H9 (cell line): ENCODE measurements around the gene SLC48A1. TPM values are rescaled to one million over a fixed set of nuclear protein-coding genes. Genes with fewer than 3 reads are reported as not detected.

Experiments used
- DNase-seq: peaks from one replicate; pipeline ENCODE4 v3.0.0-alpha.2; 2017
- H2AFZ ChIP-seq: one replicate; pipeline ENCODE4 v1.6.1; 2013; ENCODE audit warnings: mild to moderate bottlenecking, low read length, control low read depth, moderate library complexity
- H2AK5ac ChIP-seq: 2 replicates; pipeline ENCODE4 v1.6.1; 2013; ENCODE audit warnings: low read length, control low read depth, mixed read lengths; ENCODE audit not compliant: insufficient read length
- H2BK120ac ChIP-seq: one replicate; pipeline ENCODE4 v1.6.1; 2013; ENCODE audit warnings: low read depth, mild to moderate bottlenecking, low read length, control low read depth, inconsistent platforms; ENCODE audit not compliant: poor library complexity, severe bottlenecking
- H2BK12ac ChIP-seq: 2 replicates; pipeline ENCODE4 v1.6.1; 2013; ENCODE audit warnings: low read length, control low read depth, mixed read lengths, low read depth; ENCODE audit not compliant: insufficient read length
- H2BK15ac ChIP-seq: 2 replicates; pipeline ENCODE4 v1.6.1; 2013; ENCODE audit warnings: low read depth, low read length, control low read depth
- H2BK20ac ChIP-seq: one replicate; pipeline ENCODE4 v1.6.1; 2013; ENCODE audit warnings: low read depth, mild to moderate bottlenecking, low read length, control low read depth, inconsistent platforms; ENCODE audit not compliant: poor library complexity, severe bottlenecking
- H2BK5ac ChIP-seq: 2 replicates; pipeline ENCODE4 v1.6.1; 2013; ENCODE audit warnings: low read length, control low read depth, mixed read lengths; ENCODE audit not compliant: insufficient read length
- H3K14ac ChIP-seq: 2 replicates; pipeline ENCODE4 v1.6.1; 2013; ENCODE audit warnings: low read length, control low read depth; ENCODE audit not compliant: insufficient read depth
- H3K18ac ChIP-seq: 2 replicates; pipeline ENCODE4 v1.6.1; 2013; ENCODE audit warnings: low read depth, mild to moderate bottlenecking, mixed read lengths, low read length, control low read depth; ENCODE audit not compliant: insufficient read length
- H3K23ac ChIP-seq: 2 replicates; pipeline ENCODE4 v1.6.1; 2013; ENCODE audit warnings: low read length, control low read depth, mixed read lengths, low read depth; ENCODE audit not compliant: insufficient read length
- H3K23me2 ChIP-seq: 2 replicates; pipeline ENCODE4 v1.6.1; 2013; ENCODE audit warnings: low read depth, mild to moderate bottlenecking, mixed read lengths, low read length, control low read depth; ENCODE audit not compliant: insufficient read length, poor library complexity, severe bottlenecking
- H3K27ac ChIP-seq: 2 replicates; pipeline ENCODE4 v1.5.1; 2013; ENCODE audit warnings: low read length, control low read depth, mixed read lengths, low read depth; ENCODE audit not compliant: insufficient read length
- H3K27me3 ChIP-seq: 2 replicates; pipeline ENCODE4 v1.6.1; 2013; ENCODE audit warnings: low read length, control low read depth, inconsistent platforms; ENCODE audit not compliant: insufficient read depth
- H3K4ac ChIP-seq: 2 replicates; pipeline ENCODE4 v1.6.1; 2013; ENCODE audit warnings: low read depth, mild to moderate bottlenecking, control low read depth, inconsistent platforms, low read length, moderate library complexity
- H3K4me1 ChIP-seq: 2 replicates; pipeline ENCODE4 v1.6.1; 2013; ENCODE audit warnings: low read length, control low read depth, inconsistent platforms; ENCODE audit not compliant: insufficient read depth
- H3K4me2 ChIP-seq: 2 replicates; pipeline ENCODE4 v1.6.1; 2013; ENCODE audit warnings: low read length, control low read depth, mixed read lengths; ENCODE audit not compliant: insufficient read length, insufficient read depth
- H3K56ac ChIP-seq: 2 replicates; pipeline ENCODE4 v1.6.1; 2013; ENCODE audit warnings: low read depth, mild to moderate bottlenecking, mixed read lengths, low read length, control low read depth; ENCODE audit not compliant: insufficient read length
- H3K79me1 ChIP-seq: 2 replicates; pipeline ENCODE4 v1.6.1; 2013; ENCODE audit warnings: low read depth, mild to moderate bottlenecking, moderate library complexity, low read length, control low read depth, inconsistent platforms; ENCODE audit not compliant: insufficient read depth, poor library complexity, severe bottlenecking
- H3K79me2 ChIP-seq: 2 replicates; pipeline ENCODE4 v1.6.1; 2013; ENCODE audit warnings: low read length, control low read depth, inconsistent platforms; ENCODE audit not compliant: insufficient read depth
- H3K9ac ChIP-seq: 2 replicates; pipeline ENCODE4 v1.6.1; 2013; ENCODE audit warnings: low read length, control low read depth, mixed read lengths; ENCODE audit not compliant: insufficient read length; ENCODE audit errors: extremely low read depth
- H3K9me3 ChIP-seq: one replicate; pipeline ENCODE4 v1.6.1; 2013; ENCODE audit warnings: low read depth, low read length, inconsistent platforms; ENCODE audit not compliant: control insufficient read depth
- H3T11ph ChIP-seq: one replicate; pipeline ENCODE4 v1.6.1; 2013; ENCODE audit warnings: mild to moderate bottlenecking, low read length, control low read depth, inconsistent platforms
- H4K20me1 ChIP-seq: one replicate; pipeline ENCODE4 v1.6.1; 2013; ENCODE audit not compliant: control insufficient read depth, insufficient read length, insufficient read depth
- H4K5ac ChIP-seq: 2 replicates; pipeline ENCODE4 v1.6.1; 2013; ENCODE audit warnings: low read depth, mild to moderate bottlenecking, mixed read lengths, low read length, control low read depth; ENCODE audit not compliant: insufficient read length
- H4K8ac ChIP-seq: replicated peaks from 2 replicates; pipeline ENCODE4 v1.6.1; 2013; ENCODE audit warnings: low read length, control low read depth, mixed read lengths, low read depth; ENCODE audit not compliant: insufficient read length
- H4K91ac ChIP-seq: 2 replicates; pipeline ENCODE4 v1.6.1; 2013; ENCODE audit warnings: low read depth, mild to moderate bottlenecking, moderate library complexity, mixed read lengths, low read length, control low read depth; ENCODE audit not compliant: insufficient read length
- H3K27ac Mint-ChIP-seq, 3 experiments: 2 replicates in 2 of 3; 3 replicates in 1 of 3; pipeline ENCODE4 v1.8.0; 2020 to 2021; ENCODE audit warnings: mixed read lengths in 3 of 3, mild to moderate bottlenecking in 1 of 3, moderate library complexity in 1 of 3
- H3K27me3 Mint-ChIP-seq: 2 replicates; pipeline ENCODE4 v1.8.0; 2021; ENCODE audit warnings: low read depth, mild to moderate bottlenecking, moderate library complexity, mixed read lengths
- H3K36me3 Mint-ChIP-seq, 3 experiments: 2 replicates in 2 of 3; 3 replicates in 1 of 3; pipeline ENCODE4 v1.8.0; 2020 to 2021; ENCODE audit warnings: low read depth in 3 of 3, mixed read lengths in 3 of 3; ENCODE audit not compliant: insufficient read depth in 1 of 3
- H3K4me1 Mint-ChIP-seq, 2 experiments: 2 replicates each; pipeline ENCODE4 v1.8.0; 2020; ENCODE audit warnings: mixed read lengths in 2 of 2
- H3K4me3 Mint-ChIP-seq, 2 experiments: 2 replicates in 1 of 2; 3 replicates in 1 of 2; pipeline ENCODE4 v1.8.0; 2020 to 2021; ENCODE audit warnings: mild to moderate bottlenecking in 2 of 2, mixed read lengths in 2 of 2, moderate library complexity in 1 of 2
- H3K9me3 Mint-ChIP-seq, 2 experiments: 2 replicates in 1 of 2; 3 replicates in 1 of 2; pipeline ENCODE4 v1.8.0; 2020; ENCODE audit warnings: mild to moderate bottlenecking in 2 of 2, mixed read lengths in 2 of 2, moderate library complexity in 1 of 2
- WGBS: extraction: QIAGEN DNeasy Blood & Tissue Kit; methylation state at CpG from one replicate; pipeline ENCODE4 v1.1.7; 2013; ENCODE audit warnings: missing lambda C conversion rate, low lambda C conversion rate, mixed read lengths; ENCODE audit not compliant: insufficient read length; ENCODE audit errors: extremely low coverage; 5-methylcytosine and 5-hydroxymethylcytosine counted together
- total RNA-seq: library from RNA; stranded (reverse); gene quantifications from 2 replicates; pipeline ENCODE4 v1.2.1, GENCODE V29; 2021
- TF ChIP-seq, protein P1 (sequence below): fragments of 200-600 bp; sonication (generic); conservative IDR thresholded peaks from 3 replicates; pipeline ENCODE4 v1.8.0; 2021; ENCODE audit warnings: antibody characterized with exemption, mild to moderate bottlenecking

SLC48A1 gene
- total RNA-seq, 1 experiment from 2014 or later, result 10.6 TPM

DNA sequence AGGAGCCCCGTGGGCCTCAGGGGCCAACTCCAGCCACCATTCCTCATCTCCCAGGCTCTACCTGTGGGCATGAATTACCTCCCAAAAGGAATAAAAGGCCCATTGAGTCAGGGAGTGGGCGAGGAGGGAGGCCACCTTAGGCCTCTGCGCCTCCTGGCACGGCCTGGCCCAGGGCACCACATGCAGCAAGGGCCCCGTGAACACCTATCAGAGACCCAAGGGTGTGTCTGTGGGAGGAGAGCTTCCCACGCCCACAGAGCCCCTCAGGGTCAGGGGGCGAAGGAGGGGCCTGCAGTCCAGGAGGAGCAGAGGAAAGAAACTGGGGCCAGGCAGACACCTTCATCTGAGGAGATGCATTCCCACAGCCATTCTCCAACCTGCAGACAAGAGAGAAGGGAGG is 26.5 kb upstream of the SLC48A1 start:
- Histone ChIP-seq H4K20me1 (no peaks in the 10 kb centered on the region), H3K23me2 (no peaks in the 10 kb centered on the region), H3K4me2 (no peak overlapping the region), H3K23ac (no peak overlapping the region), H3K9ac (no peak overlapping the region), H3K79me1 (no peaks in the 10 kb centered on the region), H2BK5ac (no peak overlapping the region), H3K4ac (no peak overlapping the region), H3K79me2 (no peaks in the 10 kb centered on the region), H2BK20ac (no peak overlapping the region), H2BK15ac (no peak overlapping the region), H3K9me3 (no peaks in the 10 kb centered on the region), H3K56ac (no peak overlapping the region), H4K8ac (no peak overlapping the region), H2AK5ac (no peak overlapping the region), H3K27ac (no peak overlapping the region), H3K14ac (no peak overlapping the region), H4K91ac (no peak overlapping the region), H3T11ph (no peak overlapping the region), H4K5ac (no peak overlapping the region), H2AFZ (no peak overlapping the region), H3K4me1 (peaks cover 4% of the 10 kb centered on the region; the same call in 1 of the 2 replicates), H2BK12ac (no peak overlapping the region), H2BK120ac (no peak overlapping the region), H3K18ac (no peak overlapping the region), H3K27me3 (no peaks in the 10 kb centered on the region)
- TF ChIP-seq, protein P1, sequence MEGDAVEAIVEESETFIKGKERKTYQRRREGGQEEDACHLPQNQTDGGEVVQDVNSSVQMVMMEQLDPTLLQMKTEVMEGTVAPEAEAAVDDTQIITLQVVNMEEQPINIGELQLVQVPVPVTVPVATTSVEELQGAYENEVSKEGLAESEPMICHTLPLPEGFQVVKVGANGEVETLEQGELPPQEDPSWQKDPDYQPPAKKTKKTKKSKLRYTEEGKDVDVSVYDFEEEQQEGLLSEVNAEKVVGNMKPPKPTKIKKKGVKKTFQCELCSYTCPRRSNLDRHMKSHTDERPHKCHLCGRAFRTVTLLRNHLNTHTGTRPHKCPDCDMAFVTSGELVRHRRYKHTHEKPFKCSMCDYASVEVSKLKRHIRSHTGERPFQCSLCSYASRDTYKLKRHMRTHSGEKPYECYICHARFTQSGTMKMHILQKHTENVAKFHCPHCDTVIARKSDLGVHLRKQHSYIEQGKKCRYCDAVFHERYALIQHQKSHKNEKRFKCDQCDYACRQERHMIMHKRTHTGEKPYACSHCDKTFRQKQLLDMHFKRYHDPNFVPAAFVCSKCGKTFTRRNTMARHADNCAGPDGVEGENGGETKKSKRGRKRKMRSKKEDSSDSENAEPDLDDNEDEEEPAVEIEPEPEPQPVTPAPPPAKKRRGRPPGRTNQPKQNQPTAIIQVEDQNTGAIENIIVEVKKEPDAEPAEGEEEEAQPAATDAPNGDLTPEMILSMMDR, result no peak
- peaks cover 7% of the 10 kb centered on the region for H3K27me3 Mint-ChIP-seq
- no CpG with 5 or more reads among the region's 7 CpGs for WGBS
- no peaks in the 10 kb centered on the region for H3K9me3 Mint-ChIP-seq
- no peak overlapping the region for H3K27ac Mint-ChIP-seq
- peaks cover 0 to 10% (median 2%) of the 10 kb centered on the region in 3 experiments; a peak in 4 of 7 replicates for H3K36me3 Mint-ChIP-seq
- no peak overlapping the region for H3K4me3 Mint-ChIP-seq
- H3K4me1 Mint-ChIP-seq, result peaks cover 23 to 29% of the 10 kb centered on the region in 2 experiments
- no peak for DNase-seq
